Mesendoderm (in vitro differentiated cells): ENCODE results near the gene DAGLA.

Experiments used
- DNase-seq: peaks from one replicate; pipeline ENCODE4 v3.0.0; 2013
- H2AK5ac ChIP-seq: 2 replicates; pipeline ENCODE4 v1.6.1; 2013; ENCODE audit warnings: low read length, inconsistent platforms
- H2BK120ac ChIP-seq: 2 replicates; pipeline ENCODE4 v1.6.1; 2013; ENCODE audit warnings: low read depth, mild to moderate bottlenecking, low read length, moderate library complexity, mixed read lengths
- H2BK15ac ChIP-seq: replicated peaks from 2 replicates; pipeline ENCODE4 v1.6.1; 2013; ENCODE audit warnings: low read depth, mild to moderate bottlenecking, moderate library complexity
- H2BK5ac ChIP-seq: 2 replicates; pipeline ENCODE4 v1.6.1; 2013; ENCODE audit warnings: low read length, inconsistent platforms
- H3K18ac ChIP-seq: 2 replicates; pipeline ENCODE4 v1.6.1; 2013; ENCODE audit warnings: mild to moderate bottlenecking, low read length, mixed read lengths
- H3K23ac ChIP-seq: one replicate; pipeline ENCODE4 v1.6.1; 2013; ENCODE audit warnings: low read length
- H3K27ac ChIP-seq: 2 replicates; pipeline ENCODE4 v1.5.1; 2013; ENCODE audit warnings: low read depth, mild to moderate bottlenecking, inconsistent platforms, low read length, moderate library complexity
- H3K27me3 ChIP-seq: 2 replicates; pipeline ENCODE4 v1.6.1; 2013; ENCODE audit warnings: low read length, control low read depth, mild to moderate bottlenecking, inconsistent platforms; ENCODE audit not compliant: insufficient read depth, poor library complexity
- H3K36me3 ChIP-seq: 2 replicates; pipeline ENCODE4 v1.6.1; 2013; ENCODE audit warnings: low read length, inconsistent platforms; ENCODE audit not compliant: control insufficient read depth, insufficient read depth
- H3K4ac ChIP-seq: one replicate; pipeline ENCODE4 v1.6.1; 2013; ENCODE audit warnings: low read depth, mild to moderate bottlenecking, low read length, moderate library complexity
- H3K4me1 ChIP-seq: 2 replicates; pipeline ENCODE4 v1.6.1; 2013; ENCODE audit warnings: low read depth, low read length, inconsistent platforms; ENCODE audit not compliant: control insufficient read depth
- H3K4me2 ChIP-seq: 2 replicates; pipeline ENCODE4 v1.6.1; 2013; ENCODE audit warnings: low read length
- H3K4me3 ChIP-seq: 2 replicates; pipeline ENCODE4 v1.5.1; 2013; ENCODE audit warnings: mild to moderate bottlenecking, low read length
- H3K56ac ChIP-seq: one replicate; pipeline ENCODE4 v1.6.1; 2013; ENCODE audit warnings: low read length
- H3K79me1 ChIP-seq: 2 replicates; pipeline ENCODE4 v1.6.1; 2013; ENCODE audit warnings: low read length, inconsistent platforms
- H3K79me2 ChIP-seq: 2 replicates; pipeline ENCODE4 v1.6.1; 2013; ENCODE audit warnings: mild to moderate bottlenecking, low read length; ENCODE audit not compliant: control insufficient read depth, insufficient read depth
- H3K9ac ChIP-seq: 2 replicates; pipeline ENCODE4 v1.6.1; 2013; ENCODE audit warnings: low read length, inconsistent platforms
- H4K5ac ChIP-seq: one replicate; pipeline ENCODE4 v1.6.1; 2013; ENCODE audit warnings: low read length
- H4K8ac ChIP-seq: one replicate; pipeline ENCODE4 v1.6.1; 2013; ENCODE audit warnings: low read depth, mild to moderate bottlenecking, control low read depth, low read length, moderate library complexity
- WGBS: extraction: QIAGEN DNeasy Blood & Tissue Kit; methylation state at CpG from one replicate; pipeline ENCODE4 v1.1.7; 2013; ENCODE audit warnings: low lambda C conversion rate, missing lambda C conversion rate; ENCODE audit not compliant: insufficient coverage; ENCODE audit errors: extremely low coverage; 5-methylcytosine and 5-hydroxymethylcytosine counted together

Gene DAGLA

GRCh38 chr11:61736310-61736709 is 56.1 kb downstream of the DAGLA start:
- no peak for DNase-seq
- Histone ChIP-seq H3K56ac (no peak overlapping the region), H3K27ac (no peak overlapping the region), H3K27me3 (no peaks in the 10 kb centered on the region), H3K79me2 (no peaks in the 10 kb centered on the region), H4K8ac (no peak overlapping the region), H2BK5ac (no peak overlapping the region), H3K4me3 (no peak overlapping the region), H2BK120ac (no peak overlapping the region), H3K36me3 (no peaks in the 10 kb centered on the region), H3K4me2 (no peak overlapping the region), H3K18ac (no peak overlapping the region), H4K5ac (no peak overlapping the region), H3K9ac (no peak overlapping the region), H3K23ac (no peak overlapping the region), H3K4me1 (no peaks in the 10 kb centered on the region), H2AK5ac (no peak overlapping the region), H2BK15ac (no peak overlapping the region), H3K4ac (no peak overlapping the region), H3K79me1 (no peaks in the 10 kb centered on the region)
- WGBS, result no CpG with 5 or more reads among the region's 5 CpGs

- no peak overlapping the region for H3K18ac ChIP-seq
- H2BK15ac ChIP-seq, result no peak overlapping the region
- no peak overlapping the region for H3K4me2 ChIP-seq
- H3K56ac ChIP-seq, result no peak overlapping the region
- no peak for DNase-seq
- no peak overlapping the region for H4K8ac ChIP-seq
- no peak overlapping the region for H3K4me3 ChIP-seq
- no peak overlapping the region for H3K9ac ChIP-seq
- H3K27me3 ChIP-seq, result no peaks in the 10 kb centered on the region
- H2BK120ac ChIP-seq, result no peak overlapping the region
- no peaks in the 10 kb centered on the region for H3K36me3 ChIP-seq
- no peaks in the 10 kb centered on the region for H3K79me2 ChIP-seq
- no peak overlapping the region for H3K23ac ChIP-seq
- H3K79me1 ChIP-seq, result no peaks in the 10 kb centered on the region
- no peak overlapping the region for H4K5ac ChIP-seq
- no peak overlapping the region for H2AK5ac ChIP-seq
- no peak overlapping the region for H3K4ac ChIP-seq
- WGBS, result no CpG with 5 or more reads among the region's 12 CpGs
- H3K27ac ChIP-seq, result no peak overlapping the region
- no peak overlapping the region for H2BK5ac ChIP-seq
- no peaks in the 10 kb centered on the region for H3K4me1 ChIP-seq
Observed at GRCh38 chr11:61737131-61737530, 56.9 kb downstream of the DAGLA start.

- Histone ChIP-seq H3K27ac (no peak overlapping the region), H2AK5ac (no peak overlapping the region), H3K4me2 (no peak overlapping the region), H2BK5ac (no peak overlapping the region), H3K18ac (no peak overlapping the region), H3K9ac (no peak overlapping the region), H3K4me1 (no peaks in the 10 kb centered on the region), H4K8ac (no peak overlapping the region), H3K4ac (no peak overlapping the region), H3K27me3 (no peaks in the 10 kb centered on the region), H3K36me3 (no peaks in the 10 kb centered on the region), H3K23ac (no peak overlapping the region), H2BK120ac (no peak overlapping the region), H4K5ac (no peak overlapping the region), H2BK15ac (no peak overlapping the region), H3K4me3 (no peak overlapping the region), H3K79me2 (no peaks in the 10 kb centered on the region), H3K79me1 (no peaks in the 10 kb centered on the region), H3K56ac (peak overlapping the region; percentile 56)
- no CpG with 5 or more reads among the region's 23 CpGs for WGBS
- peak; percentile 55 for DNase-seq
Observed at GRCh38 chr11:61737636-61738386, 57.6 kb downstream of the DAGLA start.

- no peak overlapping the region for H2AK5ac ChIP-seq
- no CpG with 5 or more reads among the region's 7 CpGs for WGBS
- no peak overlapping the region for H3K18ac ChIP-seq
- no peak overlapping the region for H3K4me2 ChIP-seq
- H3K56ac ChIP-seq, result no peak overlapping the region
- no peak overlapping the region for H3K23ac ChIP-seq
- H3K79me2 ChIP-seq, result no peaks in the 10 kb centered on the region
- no peaks in the 10 kb centered on the region for H3K4me1 ChIP-seq
- no peak overlapping the region for H2BK5ac ChIP-seq
- H3K79me1 ChIP-seq, result no peaks in the 10 kb centered on the region
- no peak overlapping the region for H3K9ac ChIP-seq
- DNase-seq, result no peak
- H4K5ac ChIP-seq, result no peak overlapping the region
- no peak overlapping the region for H3K4me3 ChIP-seq
- H3K27ac ChIP-seq, result no peak overlapping the region
- no peak overlapping the region for H2BK120ac ChIP-seq
- H3K4ac ChIP-seq, result no peak overlapping the region
- no peak overlapping the region for H2BK15ac ChIP-seq
- no peak overlapping the region for H4K8ac ChIP-seq
- no peaks in the 10 kb centered on the region for H3K27me3 ChIP-seq
- no peaks in the 10 kb centered on the region for H3K36me3 ChIP-seq
Observed at GRCh38 chr11:61738776-61739175, 58.6 kb downstream of the DAGLA start.

GRCh38 chr11:61739413-61739812 is 59.2 kb downstream of the DAGLA start:
- Histone ChIP-seq H4K8ac (no peak overlapping the region), H3K18ac (no peak overlapping the region), H3K27ac (no peak overlapping the region), H3K79me1 (no peaks in the 10 kb centered on the region), H3K79me2 (no peaks in the 10 kb centered on the region), H3K27me3 (no peaks in the 10 kb centered on the region), H2BK120ac (no peak overlapping the region), H2AK5ac (no peak overlapping the region), H3K4ac (no peak overlapping the region), H3K36me3 (no peaks in the 10 kb centered on the region), H2BK5ac (no peak overlapping the region), H3K9ac (no peak overlapping the region), H4K5ac (no peak overlapping the region), H3K23ac (no peak overlapping the region), H3K4me3 (no peak overlapping the region), H2BK15ac (no peak overlapping the region), H3K56ac (no peak overlapping the region), H3K4me2 (no peak overlapping the region), H3K4me1 (no peaks in the 10 kb centered on the region)
- DNase-seq, result no peak
- WGBS, result no CpG with 5 or more reads among the region's 15 CpGs

GRCh38 chr11:61739966-61740365 is 59.8 kb downstream of the DAGLA start:
- no peak overlapping the region for H3K4me2 ChIP-seq
- no peak overlapping the region for H3K9ac ChIP-seq
- no peak overlapping the region for H4K8ac ChIP-seq
- no peak overlapping the region for H2BK15ac ChIP-seq
- H3K4me3 ChIP-seq, result no peak overlapping the region
- no peaks in the 10 kb centered on the region for H3K79me2 ChIP-seq
- H3K27ac ChIP-seq, result no peak overlapping the region
- H3K4ac ChIP-seq, result no peak overlapping the region
- H3K18ac ChIP-seq, result no peak overlapping the region
- whole genome bisulfite sequencing, result no CpG with 5 or more reads among the region's 7 CpGs
- no peak overlapping the region for H3K23ac ChIP-seq
- no peak for DNase-seq
- H2AK5ac ChIP-seq, result no peak overlapping the region
- no peaks in the 10 kb centered on the region for H3K27me3 ChIP-seq
- no peak overlapping the region for H2BK120ac ChIP-seq
- no peaks in the 10 kb centered on the region for H3K36me3 ChIP-seq
- H3K4me1 ChIP-seq, result no peaks in the 10 kb centered on the region
- no peak overlapping the region for H4K5ac ChIP-seq
- H3K56ac ChIP-seq, result no peak overlapping the region
- no peak overlapping the region for H2BK5ac ChIP-seq
- H3K79me1 ChIP-seq, result no peaks in the 10 kb centered on the region
